PFSK-1 (cell line): Measurements from ENCODE around the gene EVI5.

Source experiments
- FOXP2 ChIP-seq: optimal IDR thresholded peaks from 2 replicates; pipeline ENCODE3; 2011; ENCODE audit warnings: borderline replicate concordance, control low read depth, inconsistent platforms; ENCODE audit not compliant: insufficient read depth; ENCODE audit errors: extremely low read length, extremely low read depth
- POLR2AphosphoS5 ChIP-seq: IDR thresholded peaks from 2 replicates; pipeline ENCODE4 v1.6.1; 2012; ENCODE audit warnings: low read depth, mild to moderate bottlenecking, control low read depth, low read length, moderate library complexity
- SIN3A ChIP-seq: IDR thresholded peaks from 2 replicates; pipeline ENCODE4 v1.6.1; 2012; ENCODE audit warnings: mild to moderate bottlenecking, low read length, moderate library complexity, borderline replicate concordance; ENCODE audit not compliant: insufficient read depth
- TAF1 ChIP-seq: IDR thresholded peaks from 2 replicates; pipeline ENCODE4 v1.6.1; 2012; ENCODE audit warnings: low read length, control low read depth, borderline replicate concordance; ENCODE audit not compliant: insufficient read depth
- TF ChIP-seq, protein P1 (sequence below), 2 experiments: IDR thresholded peaks; 2 replicates each; pipeline versions ENCODE4 v1.6.1 to v1.8.0; 2011 to 2012; ENCODE audit warnings: low read depth in 2 of 2, low read length in 2 of 2, control low read depth in 1 of 2, inconsistent platforms in 1 of 2, mild to moderate bottlenecking in 1 of 2, moderate library complexity in 1 of 2; ENCODE audit not compliant: insufficient read depth in 1 of 2

Gene EVI5

GRCh38 chr1:92778376-92778775 lies 6.5 kb downstream of the EVI5 start:
- TF ChIP-seq, protein P1, sequence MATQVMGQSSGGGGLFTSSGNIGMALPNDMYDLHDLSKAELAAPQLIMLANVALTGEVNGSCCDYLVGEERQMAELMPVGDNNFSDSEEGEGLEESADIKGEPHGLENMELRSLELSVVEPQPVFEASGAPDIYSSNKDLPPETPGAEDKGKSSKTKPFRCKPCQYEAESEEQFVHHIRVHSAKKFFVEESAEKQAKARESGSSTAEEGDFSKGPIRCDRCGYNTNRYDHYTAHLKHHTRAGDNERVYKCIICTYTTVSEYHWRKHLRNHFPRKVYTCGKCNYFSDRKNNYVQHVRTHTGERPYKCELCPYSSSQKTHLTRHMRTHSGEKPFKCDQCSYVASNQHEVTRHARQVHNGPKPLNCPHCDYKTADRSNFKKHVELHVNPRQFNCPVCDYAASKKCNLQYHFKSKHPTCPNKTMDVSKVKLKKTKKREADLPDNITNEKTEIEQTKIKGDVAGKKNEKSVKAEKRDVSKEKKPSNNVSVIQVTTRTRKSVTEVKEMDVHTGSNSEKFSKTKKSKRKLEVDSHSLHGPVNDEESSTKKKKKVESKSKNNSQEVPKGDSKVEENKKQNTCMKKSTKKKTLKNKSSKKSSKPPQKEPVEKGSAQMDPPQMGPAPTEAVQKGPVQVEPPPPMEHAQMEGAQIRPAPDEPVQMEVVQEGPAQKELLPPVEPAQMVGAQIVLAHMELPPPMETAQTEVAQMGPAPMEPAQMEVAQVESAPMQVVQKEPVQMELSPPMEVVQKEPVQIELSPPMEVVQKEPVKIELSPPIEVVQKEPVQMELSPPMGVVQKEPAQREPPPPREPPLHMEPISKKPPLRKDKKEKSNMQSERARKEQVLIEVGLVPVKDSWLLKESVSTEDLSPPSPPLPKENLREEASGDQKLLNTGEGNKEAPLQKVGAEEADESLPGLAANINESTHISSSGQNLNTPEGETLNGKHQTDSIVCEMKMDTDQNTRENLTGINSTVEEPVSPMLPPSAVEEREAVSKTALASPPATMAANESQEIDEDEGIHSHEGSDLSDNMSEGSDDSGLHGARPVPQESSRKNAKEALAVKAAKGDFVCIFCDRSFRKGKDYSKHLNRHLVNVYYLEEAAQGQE (IDR thresholded peaks at IDR 0.05; ENCODE audit: insufficient read depth in 1 of 2, low read depth in 2 of 2, low read length in 2 of 2), result no peak
- no peak for TF ChIP-seq TAF1
- no peak for TF ChIP-seq FOXP2
- no peak for TF ChIP-seq POLR2AphosphoS5
- no peak for TF ChIP-seq SIN3A

- TF ChIP-seq FOXP2, result no peak
- TF ChIP-seq, protein P1 (IDR thresholded peaks at IDR 0.05; ENCODE audit: insufficient read depth in 1 of 2, low read depth in 2 of 2, low read length in 2 of 2), result no peak
- no peak for TF ChIP-seq POLR2AphosphoS5
- no peak for TF ChIP-seq SIN3A
- TF ChIP-seq TAF1, result no peak
Measured at GRCh38 chr1:92774407-92774806, 10.5 kb downstream of the EVI5 start.

- no peak for TF ChIP-seq POLR2AphosphoS5
- TF ChIP-seq, protein P1 (IDR thresholded peaks at IDR 0.05; ENCODE audit: insufficient read depth in 1 of 2, low read depth in 2 of 2, low read length in 2 of 2), result no peak
- TF ChIP-seq SIN3A, result no peak
- no peak for TF ChIP-seq FOXP2
- no peak for TF ChIP-seq TAF1
Measured at GRCh38 chr1:92769856-92770255, 15.1 kb downstream of the EVI5 start.

DNA sequence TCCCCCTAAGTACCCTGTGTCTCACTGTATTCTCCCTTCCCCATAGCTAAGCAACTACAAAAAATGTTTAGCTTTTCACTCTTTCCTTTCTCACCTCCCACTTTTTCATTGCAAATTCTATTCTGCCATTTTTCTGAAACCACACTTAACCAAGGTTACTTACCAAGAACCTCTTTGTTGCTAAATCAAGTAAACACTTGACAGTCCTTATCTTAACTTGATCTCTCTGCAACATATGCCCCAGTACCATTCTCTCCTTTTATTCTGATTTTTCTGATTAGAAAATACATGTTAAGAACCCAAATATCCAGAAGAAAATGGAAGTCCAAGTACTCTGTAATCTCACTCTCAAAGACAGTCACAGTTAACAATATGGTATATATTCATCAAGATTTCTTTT lies 16.0 kb downstream of the EVI5 start:
- TF ChIP-seq POLR2AphosphoS5, result no peak
- TF ChIP-seq SIN3A, result no peak
- TF ChIP-seq, protein P1 (IDR thresholded peaks at IDR 0.05; ENCODE audit: insufficient read depth in 1 of 2, low read depth in 2 of 2, low read length in 2 of 2), result no peak
- TF ChIP-seq FOXP2, result no peak
- no peak for TF ChIP-seq TAF1

DNA sequence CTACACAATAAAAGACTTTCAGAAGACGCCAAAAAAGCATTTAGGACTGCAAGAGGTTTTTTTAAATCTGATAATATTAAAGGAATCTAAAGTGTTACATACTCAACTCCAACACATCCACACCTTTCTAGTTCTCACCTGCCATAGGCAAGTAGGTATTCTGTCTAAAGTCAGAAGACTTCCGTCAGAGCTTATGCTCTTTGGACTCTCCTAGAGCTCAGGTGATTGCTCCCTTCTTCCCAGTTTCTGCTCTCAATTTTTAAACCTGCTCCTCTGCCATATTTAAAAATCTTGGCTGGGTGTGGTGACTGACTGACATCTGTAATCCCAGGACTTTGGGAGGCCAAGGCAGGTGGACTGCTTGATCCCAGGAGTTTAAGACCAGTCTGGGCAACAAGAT lies 16.6 kb downstream of the EVI5 start:
- TF ChIP-seq FOXP2 (no peak), POLR2AphosphoS5 (no peak), TAF1 (no peak), SIN3A (no peak)
- TF ChIP-seq, protein P1 (IDR thresholded peaks at IDR 0.05; ENCODE audit: insufficient read depth in 1 of 2, low read depth in 2 of 2, low read length in 2 of 2), result no peak
